ENCODE measurements around the gene NECAB2.

DNA sequence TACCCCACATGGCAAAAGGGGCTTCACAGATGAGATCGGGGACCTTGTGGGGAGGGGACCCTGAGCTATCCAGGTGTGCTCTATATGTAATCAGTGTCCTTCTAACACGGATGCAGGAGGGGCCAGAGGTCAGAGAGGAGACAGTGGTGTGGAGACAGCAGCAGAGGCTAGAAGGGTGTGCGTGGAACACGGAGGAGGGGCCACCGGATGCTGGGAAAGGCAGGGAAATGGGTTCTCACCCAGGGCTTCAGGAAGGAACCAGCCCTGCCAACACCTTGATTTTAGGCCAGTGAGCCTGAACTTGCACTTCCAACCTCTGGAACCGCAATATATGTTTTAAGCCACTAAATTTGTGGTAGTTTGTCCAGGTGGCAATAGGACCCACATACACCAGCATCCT lies 79.2 kb downstream of the NECAB2 start:
- TF ChIP-seq, protein P1, sequence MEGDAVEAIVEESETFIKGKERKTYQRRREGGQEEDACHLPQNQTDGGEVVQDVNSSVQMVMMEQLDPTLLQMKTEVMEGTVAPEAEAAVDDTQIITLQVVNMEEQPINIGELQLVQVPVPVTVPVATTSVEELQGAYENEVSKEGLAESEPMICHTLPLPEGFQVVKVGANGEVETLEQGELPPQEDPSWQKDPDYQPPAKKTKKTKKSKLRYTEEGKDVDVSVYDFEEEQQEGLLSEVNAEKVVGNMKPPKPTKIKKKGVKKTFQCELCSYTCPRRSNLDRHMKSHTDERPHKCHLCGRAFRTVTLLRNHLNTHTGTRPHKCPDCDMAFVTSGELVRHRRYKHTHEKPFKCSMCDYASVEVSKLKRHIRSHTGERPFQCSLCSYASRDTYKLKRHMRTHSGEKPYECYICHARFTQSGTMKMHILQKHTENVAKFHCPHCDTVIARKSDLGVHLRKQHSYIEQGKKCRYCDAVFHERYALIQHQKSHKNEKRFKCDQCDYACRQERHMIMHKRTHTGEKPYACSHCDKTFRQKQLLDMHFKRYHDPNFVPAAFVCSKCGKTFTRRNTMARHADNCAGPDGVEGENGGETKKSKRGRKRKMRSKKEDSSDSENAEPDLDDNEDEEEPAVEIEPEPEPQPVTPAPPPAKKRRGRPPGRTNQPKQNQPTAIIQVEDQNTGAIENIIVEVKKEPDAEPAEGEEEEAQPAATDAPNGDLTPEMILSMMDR (IDR thresholded peaks at IDR 0.05; ENCODE audit: poor library complexity, severe bottlenecking), result no peak
- TF ChIP-seq EZH2 (IDR thresholded peaks at IDR 0.05; ENCODE audit: borderline replicate concordance, insufficient read depth, low read length, poor library complexity, severe bottlenecking), result no peak

All from neural cell (in vitro differentiated cells).